Raji (cell line): ENCODE data around the gene HCK.

ENCODE experiments used
- POLR2A ChIP-seq: IDR thresholded peaks from 2 replicates; pipeline ENCODE4 v1.6.1; 2011; ENCODE audit warnings: low read depth, low read length, control low read depth; ENCODE audit not compliant: insufficient read depth

Gene HCK

GRCh38 chr20:32070282-32070681, 18.2 kb downstream of the HCK start:
- TF ChIP-seq POLR2A: no peak

GRCh38 chr20:32070690-32071213, 18.7 kb downstream of the HCK start:
- TF ChIP-seq POLR2A: no peak

- no peak for TF ChIP-seq POLR2A
Measured at GRCh38 chr20:32071395-32072167, 19.5 kb downstream of the HCK start.

- no peak for TF ChIP-seq POLR2A
Measured at GRCh38 chr20:32072168-32072750, 20.2 kb downstream of the HCK start.

GRCh38 chr20:32075534-32075933, 23.5 kb downstream of the HCK start:
- TF ChIP-seq POLR2A: no peak

GRCh38 chr20:32077190-32077589, 25.1 kb downstream of the HCK start:
- no peak for TF ChIP-seq POLR2A

- no peak for TF ChIP-seq POLR2A
Measured at GRCh38 chr20:32078322-32078721, 26.3 kb downstream of the HCK start.

- no peak for TF ChIP-seq POLR2A
Measured at GRCh38 chr20:32078791-32079190, 26.7 kb downstream of the HCK start.

GRCh38 chr20:32079655-32080109, 27.6 kb downstream of the HCK start:
- TF ChIP-seq POLR2A: no peak

- TF ChIP-seq POLR2A: no peak
Measured at GRCh38 chr20:32080783-32081182, 28.7 kb downstream of the HCK start.

- no peak for TF ChIP-seq POLR2A
Measured at GRCh38 chr20:32083469-32083868, 31.4 kb downstream of the HCK start.

GRCh38 chr20:32087070-32087469, 35.0 kb downstream of the HCK start:
- no peak for TF ChIP-seq POLR2A

GRCh38 chr20:32088759-32089158, 36.7 kb downstream of the HCK start:
- TF ChIP-seq POLR2A: no peak

GRCh38 chr20:32089637-32090362, 37.8 kb downstream of the HCK start:
- no peak for TF ChIP-seq POLR2A

- no peak for TF ChIP-seq POLR2A
Measured at GRCh38 chr20:32091888-32092346, 39.9 kb downstream of the HCK start.

GRCh38 chr20:32098786-32099185, 46.7 kb downstream of the HCK start:
- TF ChIP-seq POLR2A: no peak
